Measurements from ENCODE around the gene S100A7.
"Not testable (repeated sequence)": the region's sequence is repeated elsewhere in the genome, so short reads cannot be mapped to it uniquely, and the experiment has no call there.

The S100A7 gene

GRCh38 chr1:153431427-153431826 is 29.0 kb downstream of the S100A7 start:
- H3K27ac Mint-ChIP-seq: no peak overlapping the region
- H3K36me3 Mint-ChIP-seq (ENCODE audit: low read depth): no peaks in the 10 kb centered on the region
- H3K27me3 Mint-ChIP-seq (ENCODE audit: low read depth): no peaks in the 10 kb centered on the region
- no peak for DNase-seq (ENCODE audit: low spot score)
- no peak overlapping the region for H3K4me3 Mint-ChIP-seq
- H3K9me3 Mint-ChIP-seq: no peaks in the 10 kb centered on the region
- H3K4me1 Mint-ChIP-seq (ENCODE audit: low read depth): no peaks in the 10 kb centered on the region

DNA sequence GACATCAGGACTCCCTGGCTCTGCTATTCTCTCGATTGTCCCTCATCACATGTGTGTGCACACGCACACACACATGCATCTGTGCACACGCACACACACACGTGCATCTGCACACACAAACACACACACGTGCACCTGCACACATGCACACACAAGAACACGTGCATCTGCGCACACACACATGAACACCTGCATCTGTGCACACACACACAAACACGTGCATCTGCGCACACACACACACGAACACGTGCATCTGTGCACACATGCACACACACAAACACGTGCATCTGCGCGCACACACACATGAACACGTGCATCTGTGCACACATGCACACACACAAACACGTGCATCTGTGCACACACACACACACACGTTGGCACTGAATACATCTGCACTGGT is 29.4 kb downstream of the S100A7 start:
- DNase-seq (ENCODE audit: low spot score): no peak
- Mint-ChIP-seq H3K27me3 (ENCODE audit: low read depth) (no peaks in the 10 kb centered on the region), H3K4me1 (ENCODE audit: low read depth) (no peaks in the 10 kb centered on the region), H3K9me3 (no peaks in the 10 kb centered on the region), H3K36me3 (ENCODE audit: low read depth) (no peaks in the 10 kb centered on the region), H3K27ac (no peak overlapping the region), H3K4me3 (no peak overlapping the region)

DNA sequence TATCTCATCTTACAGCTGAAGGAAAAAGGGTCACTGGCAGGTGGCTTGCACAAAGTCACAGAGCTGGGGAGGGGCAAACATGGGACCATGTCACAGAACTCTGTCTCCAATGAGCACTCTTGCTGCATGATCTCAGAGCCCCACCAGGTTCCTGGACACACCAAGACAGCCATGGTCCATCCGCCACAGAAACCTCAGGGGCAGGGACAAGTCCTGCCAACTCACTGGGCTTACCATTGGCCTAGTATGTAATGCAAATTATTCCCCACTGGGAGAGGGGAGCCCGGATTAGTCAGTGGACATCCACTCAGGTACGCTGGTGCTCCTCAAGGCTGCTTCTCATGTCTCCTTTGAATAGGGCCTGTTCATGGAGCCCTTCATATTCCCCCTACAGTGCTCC is 29.9 kb downstream of the S100A7 start:
- Mint-ChIP-seq H3K36me3 (ENCODE audit: low read depth) (no peaks in the 10 kb centered on the region), H3K27ac (no peak overlapping the region), H3K27me3 (ENCODE audit: low read depth) (no peaks in the 10 kb centered on the region), H3K4me3 (no peak overlapping the region), H3K9me3 (no peaks in the 10 kb centered on the region), H3K4me1 (ENCODE audit: low read depth) (no peaks in the 10 kb centered on the region)
- no peak for DNase-seq (ENCODE audit: low spot score)

- Mint-ChIP-seq H3K4me3 (no peak overlapping the region), H3K27me3 (ENCODE audit: low read depth) (no peaks in the 10 kb centered on the region), H3K27ac (no peak overlapping the region), H3K36me3 (ENCODE audit: low read depth) (no peaks in the 10 kb centered on the region), H3K4me1 (ENCODE audit: low read depth) (no peaks in the 10 kb centered on the region), H3K9me3 (no peaks in the 10 kb centered on the region)
- no peak for DNase-seq (ENCODE audit: low spot score)
These were observed 30.3 kb downstream of the S100A7 start for GRCh38 chr1:153430166-153430553.

DNA sequence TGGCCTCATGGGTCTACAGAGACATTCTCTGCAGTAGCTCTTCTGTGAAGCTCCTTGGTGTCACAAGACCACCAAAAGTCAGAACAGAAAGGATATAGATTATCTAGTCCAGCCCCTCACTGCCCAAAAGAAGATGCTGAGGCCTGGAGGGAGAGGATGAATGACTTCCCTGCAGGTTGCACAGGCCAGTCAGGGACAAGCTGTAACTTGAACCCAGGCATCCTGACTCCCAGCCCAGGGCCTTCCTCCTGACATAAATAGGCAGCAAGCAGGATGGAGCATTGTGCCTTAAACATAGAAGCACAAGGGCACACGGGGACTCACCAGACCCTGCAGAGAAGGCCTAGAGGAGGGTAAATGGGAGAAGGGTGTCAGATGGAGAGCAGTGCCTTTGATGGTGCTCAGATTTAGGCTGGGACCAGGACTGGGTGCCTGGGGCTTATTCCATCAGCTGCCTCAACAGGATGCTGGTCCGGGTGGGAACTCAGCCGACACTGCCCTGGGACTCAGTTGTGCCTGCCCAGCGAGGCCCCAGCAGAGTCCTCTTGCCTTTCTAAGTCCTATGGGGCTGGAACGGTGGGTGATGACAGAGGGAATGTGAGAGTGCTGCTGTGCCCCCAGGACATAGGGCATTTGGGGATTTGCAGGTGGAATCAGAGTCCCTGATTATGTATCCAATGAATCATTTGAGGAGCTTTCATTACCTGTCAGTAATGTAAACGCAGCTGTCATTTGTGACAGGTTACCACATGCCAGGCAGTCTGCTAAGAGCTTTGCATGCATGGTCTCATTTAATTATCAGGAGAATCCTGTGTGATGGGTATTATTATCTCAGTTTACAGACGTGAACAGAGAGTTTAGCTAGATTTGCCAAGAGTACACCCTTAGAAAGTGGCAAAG is 30.9 kb downstream of the S100A7 start:
- DNase-seq (ENCODE audit: low spot score): no peak
- no peaks in the 10 kb centered on the region for H3K27me3 Mint-ChIP-seq (ENCODE audit: low read depth)
- H3K27ac Mint-ChIP-seq: no peak overlapping the region
- no peaks in the 10 kb centered on the region for H3K4me1 Mint-ChIP-seq (ENCODE audit: low read depth)
- H3K4me3 Mint-ChIP-seq: no peak overlapping the region
- H3K9me3 Mint-ChIP-seq: no peaks in the 10 kb centered on the region
- H3K36me3 Mint-ChIP-seq (ENCODE audit: low read depth): no peaks in the 10 kb centered on the region

- Mint-ChIP-seq H3K27me3 (ENCODE audit: low read depth) (no peaks in the 10 kb centered on the region), H3K9me3 (no peaks in the 10 kb centered on the region), H3K27ac (no peak overlapping the region), H3K4me3 (no peak overlapping the region), H3K4me1 (ENCODE audit: low read depth) (no peaks in the 10 kb centered on the region), H3K36me3 (ENCODE audit: low read depth) (no peaks in the 10 kb centered on the region)
- no peak for DNase-seq (ENCODE audit: low spot score)
These were observed 31.7 kb downstream of the S100A7 start for GRCh38 chr1:153428791-153429190.

DNA sequence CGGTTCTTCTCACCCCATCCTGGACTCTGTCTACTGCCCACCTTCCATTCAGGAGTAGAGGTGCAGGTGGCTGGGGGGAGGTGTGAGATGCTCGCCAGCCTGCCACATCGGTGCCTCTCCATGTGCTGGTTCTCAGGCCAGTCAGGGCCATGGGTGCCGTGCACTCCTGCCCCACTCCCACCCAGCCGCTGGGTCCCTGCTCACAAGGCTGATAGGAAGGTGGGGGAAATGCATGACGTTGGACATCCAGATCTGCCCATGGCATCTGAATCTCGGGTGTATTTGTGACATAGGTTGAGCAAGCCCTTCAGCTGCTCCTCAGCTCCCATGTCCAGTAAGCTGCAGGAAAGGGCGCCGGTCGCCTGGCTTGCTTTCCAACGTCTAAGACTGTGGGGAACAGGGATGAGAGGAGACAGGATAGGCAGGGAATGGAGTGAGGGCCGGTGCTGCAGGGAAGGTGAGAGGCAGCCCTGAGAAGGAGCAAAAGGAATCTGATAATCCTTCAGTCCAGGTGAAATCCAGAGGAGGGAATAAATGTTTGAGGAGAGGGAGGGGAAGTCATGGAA is 32.3 kb downstream of the S100A7 start:
- H3K9me3 Mint-ChIP-seq: no peaks in the 10 kb centered on the region
- no peak overlapping the region for H3K4me3 Mint-ChIP-seq
- H3K27me3 Mint-ChIP-seq (ENCODE audit: low read depth): no peaks in the 10 kb centered on the region
- DNase-seq (ENCODE audit: low spot score): no peak
- H3K4me1 Mint-ChIP-seq (ENCODE audit: low read depth): no peaks in the 10 kb centered on the region
- no peak overlapping the region for H3K27ac Mint-ChIP-seq
- H3K36me3 Mint-ChIP-seq (ENCODE audit: low read depth): no peaks in the 10 kb centered on the region

DNA sequence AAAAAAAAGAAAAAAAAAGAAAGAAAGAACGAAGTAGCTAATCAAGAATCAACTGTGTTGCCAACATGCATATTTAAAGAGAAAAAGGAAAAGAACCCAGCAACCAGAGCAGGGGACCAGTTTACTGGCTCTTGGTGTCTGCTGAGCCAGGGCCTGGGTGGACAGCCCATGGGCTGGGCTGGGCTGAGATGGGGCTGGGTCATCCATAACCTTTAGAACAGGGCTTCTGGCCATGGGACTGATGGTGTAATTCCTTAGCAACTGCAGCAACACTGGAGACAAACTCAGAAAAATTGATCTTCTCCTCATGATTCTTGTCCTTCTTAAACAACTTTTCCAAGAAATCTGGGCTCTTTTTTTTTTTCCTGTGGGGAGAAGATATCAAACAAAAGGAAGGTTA is 33.6 kb downstream of the S100A7 start:
- Mint-ChIP-seq H3K27me3 (ENCODE audit: low read depth) (no peaks in the 10 kb centered on the region), H3K36me3 (ENCODE audit: low read depth) (no peaks in the 10 kb centered on the region), H3K4me3 (no peak overlapping the region), H3K4me1 (ENCODE audit: low read depth) (no peaks in the 10 kb centered on the region), H3K9me3 (no peaks in the 10 kb centered on the region), H3K27ac (no peak overlapping the region)
- DNase-seq (ENCODE audit: low spot score): no peak

DNA sequence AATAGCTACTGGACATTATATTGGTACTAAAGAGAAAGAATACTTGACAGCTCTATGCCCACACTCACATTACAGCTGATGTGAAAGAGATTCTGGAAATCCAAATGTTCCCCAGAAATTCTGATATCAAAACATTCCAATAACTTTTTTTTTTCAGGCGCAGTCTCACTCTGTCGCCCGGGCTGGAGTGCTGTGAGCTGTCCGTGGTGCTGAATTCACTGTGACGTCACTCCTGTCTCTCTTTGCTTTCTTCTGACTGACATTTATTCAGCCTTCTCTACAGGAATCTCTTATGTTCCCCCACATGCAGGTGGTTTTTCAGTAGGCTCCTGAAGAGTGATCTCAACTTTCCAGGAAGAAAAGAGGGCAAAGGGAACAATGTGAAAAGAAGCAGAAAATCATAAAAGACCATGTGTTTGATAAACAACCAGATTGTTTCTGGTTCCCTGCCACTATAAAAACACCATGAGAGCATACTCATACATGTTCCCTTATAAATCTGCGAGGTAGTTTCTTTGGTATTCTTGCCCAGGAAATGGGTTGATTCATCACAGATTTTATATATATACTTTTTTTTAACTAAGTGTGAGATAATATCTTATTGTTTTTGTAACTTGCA is 37.9 kb downstream of the S100A7 start:
- H3K27me3 Mint-ChIP-seq (ENCODE audit: low read depth): no peaks in the 10 kb centered on the region

DNA sequence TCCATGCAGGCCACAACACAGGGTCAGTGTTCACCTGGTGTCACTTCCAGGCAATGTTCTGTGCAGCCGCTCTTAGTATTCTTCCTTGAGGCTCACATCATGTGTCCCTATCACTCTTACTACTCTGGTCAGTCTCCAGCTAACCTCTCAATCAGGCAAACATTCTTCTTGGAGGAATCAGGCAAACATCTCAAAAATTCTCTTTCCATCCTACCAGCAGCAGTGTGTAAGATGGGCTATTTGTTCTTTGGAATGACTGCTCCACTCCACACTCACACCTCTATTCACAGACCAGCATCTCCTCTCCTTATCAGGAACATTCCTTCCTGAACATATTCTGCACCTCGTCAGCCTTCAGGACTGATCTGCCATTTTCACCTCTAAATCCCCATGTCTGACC is 40.1 kb downstream of the S100A7 start:
- no peak for DNase-seq (ENCODE audit: low spot score)
- no peaks in the 10 kb centered on the region for H3K9me3 Mint-ChIP-seq
- no peak overlapping the region for H3K27ac Mint-ChIP-seq
- H3K4me1 Mint-ChIP-seq (ENCODE audit: low read depth): no peaks in the 10 kb centered on the region
- no peaks in the 10 kb centered on the region for H3K27me3 Mint-ChIP-seq (ENCODE audit: low read depth)
- H3K4me3 Mint-ChIP-seq: no peak overlapping the region
- no peaks in the 10 kb centered on the region for H3K36me3 Mint-ChIP-seq (ENCODE audit: low read depth)

More for the DNA sequence above, 37.9 kb downstream of the S100A7 start:
- peak; percentile 36 for DNase-seq (ENCODE audit: low spot score)
- Mint-ChIP-seq H3K27ac (no peak overlapping the region), H3K4me3 (no peak overlapping the region), H3K4me1 (ENCODE audit: low read depth) (no peaks in the 10 kb centered on the region), H3K36me3 (ENCODE audit: low read depth) (no peaks in the 10 kb centered on the region), H3K9me3 (no peaks in the 10 kb centered on the region)

DNA sequence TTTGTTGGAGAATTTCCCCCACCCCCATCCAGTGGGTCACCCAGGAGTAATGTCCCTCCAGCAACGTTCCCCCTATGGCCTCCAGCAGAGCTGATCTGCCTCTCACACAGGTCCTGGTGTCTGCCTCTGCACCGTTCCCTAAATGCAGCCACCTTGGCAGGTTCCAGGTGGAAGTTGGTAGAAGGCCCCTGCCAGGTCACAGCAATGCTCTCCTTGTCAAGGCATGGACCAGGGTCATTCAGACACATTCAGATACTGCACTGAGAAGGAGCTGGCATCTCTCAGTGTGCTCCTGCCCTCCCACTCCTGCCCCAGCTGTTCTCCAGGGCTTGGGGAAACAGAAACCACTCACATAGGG is 41.0 kb downstream of the S100A7 start:
- not testable (repeated sequence) for H3K4me1 Mint-ChIP-seq (ENCODE audit: low read depth); H3K4me3 Mint-ChIP-seq; H3K27me3 Mint-ChIP-seq (ENCODE audit: low read depth); H3K36me3 Mint-ChIP-seq (ENCODE audit: low read depth); DNase-seq (ENCODE audit: low spot score); H3K9me3 Mint-ChIP-seq; H3K27ac Mint-ChIP-seq

- H3K4me3 Mint-ChIP-seq; H3K4me1 Mint-ChIP-seq (ENCODE audit: low read depth); DNase-seq (ENCODE audit: low spot score); H3K9me3 Mint-ChIP-seq; H3K36me3 Mint-ChIP-seq (ENCODE audit: low read depth); H3K27ac Mint-ChIP-seq; H3K27me3 Mint-ChIP-seq (ENCODE audit: low read depth): not testable (repeated sequence)
These were observed 41.6 kb downstream of the S100A7 start for GRCh38 chr1:153418758-153419435.

- Mint-ChIP-seq H3K4me3 (no peak overlapping the region), H3K36me3 (ENCODE audit: low read depth) (no peaks in the 10 kb centered on the region), H3K4me1 (ENCODE audit: low read depth) (no peaks in the 10 kb centered on the region), H3K27ac (no peak overlapping the region), H3K27me3 (ENCODE audit: low read depth) (no peaks in the 10 kb centered on the region), H3K9me3 (no peaks in the 10 kb centered on the region)
- no peak for DNase-seq (ENCODE audit: low spot score)
These were observed 43.1 kb downstream of the S100A7 start for GRCh38 chr1:153417136-153417888.

All from T-helper 2 cell treated with Interferon-gamma antibody and Interleukin-4, amounts not matched to agents 5 μg/mL and 100 μg/mL, for 36 hours (primary cell).